Cardiac muscle cell (in vitro differentiated cells and primary cell): Measurements from ENCODE around the gene MR1. TPM values are rescaled to one million over a fixed set of nuclear protein-coding genes. Genes with fewer than 3 reads are reported as not detected.

ENCODE experiments used
- DNase-seq, 2 donors: peaks; one replicate each; pipeline versions ENCODE4 v3.0.0 to v3.0.0-alpha.2; 2010 to 2017; ENCODE audit warnings: low read depth in 1 of 2, low spot score in 1 of 2
- H3K27ac ChIP-seq: fragments of 200-600 bp; sonication (generic); 2 replicates; pipeline ENCODE4 v1.5.1; 2016
- H3K27me3 ChIP-seq: fragments of 200-600 bp; sonication (generic); 2 replicates; pipeline ENCODE4 v1.6.0; 2016; ENCODE audit warnings: control low read depth
- H3K36me3 ChIP-seq: fragments of 200-600 bp; sonication (generic); 2 replicates; pipeline ENCODE4 v1.5.1; 2016; ENCODE audit warnings: control low read depth
- H3K4me1 ChIP-seq: fragments of 200-600 bp; sonication (generic); 2 replicates; pipeline ENCODE4 v1.8.1; 2017; ENCODE audit warnings: low read depth, mild to moderate bottlenecking, mixed run types
- H3K4me3 ChIP-seq: fragments of 200-600 bp; sonication (generic); 2 replicates; pipeline ENCODE4 v1.5.1; 2016; ENCODE audit warnings: mild to moderate bottlenecking
- H3K9me3 ChIP-seq: fragments of 200-600 bp; sonication (generic); 2 replicates; pipeline ENCODE4 v1.5.1; 2017; ENCODE audit warnings: low read depth, mild to moderate bottlenecking, control low read depth
- CTCF ChIP-seq: IDR thresholded peaks from 2 replicates; pipeline ENCODE4 v1.5.1; 2012; ENCODE audit warnings: low read depth, mild to moderate bottlenecking, low read length
- polyA plus RNA-seq: library from polyadenylated mRNA; unstranded; fragments of >200 nt; fragmentation: Nextera tagmentation; extraction: Ambion mirVana; gene quantifications from 2 replicates; pipeline ENCODE4 v1.2.1, GENCODE V29; 2016
- total RNA-seq: library from RNA; depleted of rRNA; stranded (reverse); fragments of >200 nt; gene quantifications from 2 replicates; pipeline ENCODE4 v1.2.3, GENCODE V29; 2016

The MR1 gene
- total and polyA plus RNA-seq, 2 experiments from 2014 or later = 0.12 TPM; not detected in 1

- Histone ChIP-seq H3K27ac (no peak overlapping the region), H3K27me3 (peaks cover 5% of the 10 kb centered on the region), H3K9me3 (no peaks in the 10 kb centered on the region), H3K4me3 (no peak overlapping the region), H3K36me3 (no peaks in the 10 kb centered on the region), H3K4me1 (peaks cover 36% of the 10 kb centered on the region)
- no peak for TF ChIP-seq CTCF
- DNase-seq = peak in 1 of 2 donors; percentile 75
Observed at GRCh38 chr1:181101581-181102226, 67.9 kb downstream of the MR1 start.

- Histone ChIP-seq H3K27me3 (peaks cover 5% of the 10 kb centered on the region), H3K27ac (no peak overlapping the region), H3K36me3 (no peaks in the 10 kb centered on the region), H3K9me3 (no peaks in the 10 kb centered on the region), H3K4me1 (peaks cover 36% of the 10 kb centered on the region), H3K4me3 (no peak overlapping the region)
- no peak for DNase-seq
- no peak for TF ChIP-seq CTCF
Observed at GRCh38 chr1:181102841-181103240, 69.1 kb downstream of the MR1 start.

- H3K27me3 ChIP-seq = peaks cover 5% of the 10 kb centered on the region
- no peak for TF ChIP-seq CTCF
- H3K36me3 ChIP-seq = no peaks in the 10 kb centered on the region
- no peak for DNase-seq
- H3K4me1 ChIP-seq = peaks cover 36% of the 10 kb centered on the region
- no peaks in the 10 kb centered on the region for H3K9me3 ChIP-seq
- no peak overlapping the region for H3K4me3 ChIP-seq
- H3K27ac ChIP-seq = no peak overlapping the region
Observed at GRCh38 chr1:181103399-181103798, 69.6 kb downstream of the MR1 start.

- no peak for TF ChIP-seq CTCF
- peak in 1 of 2 donors; percentile 36 for DNase-seq
- Histone ChIP-seq H3K9me3 (no peaks in the 10 kb centered on the region), H3K27me3 (peaks cover 7% of the 10 kb centered on the region), H3K4me1 (peaks cover 31% of the 10 kb centered on the region), H3K27ac (peak overlapping the region; percentile 40), H3K36me3 (no peaks in the 10 kb centered on the region), H3K4me3 (peak overlapping the region; percentile 70)
Observed at GRCh38 chr1:181104042-181104789, 70.4 kb downstream of the MR1 start.

- peak in 1 of 2 donors; percentile 67 for DNase-seq
- TF ChIP-seq CTCF = peak; percentile 19
- Histone ChIP-seq H3K4me3 (peak overlapping the region; percentile 70), H3K27ac (peak overlapping the region; percentile 40), H3K9me3 (no peaks in the 10 kb centered on the region), H3K27me3 (peaks cover 8% of the 10 kb centered on the region), H3K36me3 (no peaks in the 10 kb centered on the region), H3K4me1 (peaks cover 26% of the 10 kb centered on the region)
Observed at GRCh38 chr1:181104790-181105133, 71.0 kb downstream of the MR1 start.
